Endodermal cell (in vitro differentiated cells): ENCODE results near the gene RHOXF2B. TPM values are rescaled to one million over a fixed set of nuclear protein-coding genes. Genes with fewer than 3 reads are reported as not detected.
"Not testable (repeated sequence)": the region's sequence is repeated elsewhere in the genome, so short reads cannot be mapped to it uniquely, and the experiment has no call there.

Experiments
- DNase-seq: peaks from one replicate; pipeline ENCODE4 v3.0.0-alpha.2; 2017
- H3K27ac ChIP-seq: 2 replicates; pipeline ENCODE4 v1.5.1; 2013; ENCODE audit warnings: mild to moderate bottlenecking, low read depth, low read length, moderate library complexity
- H3K27me3 ChIP-seq: 2 replicates; pipeline ENCODE4 v1.6.1; 2013; ENCODE audit warnings: mild to moderate bottlenecking, low read length, moderate library complexity; ENCODE audit not compliant: insufficient read depth, control insufficient read depth, poor library complexity, severe bottlenecking
- H3K36me3 ChIP-seq: 2 replicates; pipeline ENCODE4 v1.7.0; 2013; ENCODE audit warnings: mild to moderate bottlenecking, low read length, moderate library complexity; ENCODE audit not compliant: control insufficient read depth, insufficient read depth
- H3K4me1 ChIP-seq: one replicate; pipeline ENCODE4 v1.7.0; 2013; ENCODE audit warnings: low read length; ENCODE audit not compliant: control insufficient read depth, insufficient read depth
- H3K4me3 ChIP-seq: 2 replicates; pipeline ENCODE4 v1.5.1; 2013; ENCODE audit warnings: mild to moderate bottlenecking, low read length, moderate library complexity
- H3K9ac ChIP-seq: 2 replicates; pipeline ENCODE4 v1.6.1; 2013; ENCODE audit warnings: mild to moderate bottlenecking, low read length, moderate library complexity; ENCODE audit not compliant: poor library complexity, severe bottlenecking; ENCODE audit errors: extremely low read depth
- H3K9me3 ChIP-seq: 2 replicates; pipeline ENCODE4 v1.6.1; 2013; ENCODE audit warnings: mild to moderate bottlenecking, low read length, moderate library complexity; ENCODE audit not compliant: control insufficient read depth
- H3K27ac Mint-ChIP-seq: 2 replicates; pipeline ENCODE4 v1.8.0; 2020; ENCODE audit warnings: mixed read lengths
- H3K27me3 Mint-ChIP-seq: 2 replicates; pipeline ENCODE4 v1.8.0; 2021; ENCODE audit warnings: mild to moderate bottlenecking, mixed read lengths; ENCODE audit not compliant: insufficient read depth
- H3K36me3 Mint-ChIP-seq: 2 replicates; pipeline ENCODE4 v1.8.0; 2020; ENCODE audit warnings: low read depth, mixed read lengths
- H3K4me1 Mint-ChIP-seq: 2 replicates; pipeline ENCODE4 v1.8.0; 2020; ENCODE audit warnings: mixed read lengths
- H3K4me3 Mint-ChIP-seq: 2 replicates; pipeline ENCODE4 v1.8.0; 2020; ENCODE audit warnings: mild to moderate bottlenecking, moderate library complexity, mixed read lengths
- H3K9me3 Mint-ChIP-seq: 2 replicates; pipeline ENCODE4 v1.8.0; 2020; ENCODE audit warnings: mild to moderate bottlenecking, mixed read lengths
- WGBS, 2 experiments: methylation state at CpG; one replicate each; pipeline versions ENCODE4 v1.1.5 to v1.1.7; 2013; ENCODE audit warnings: missing lambda C conversion rate in 2 of 2, mixed read lengths in 1 of 2; ENCODE audit not compliant: insufficient coverage in 1 of 2, insufficient read length in 1 of 2; 5-methylcytosine and 5-hydroxymethylcytosine counted together
- long read RNA-seq, 4 experiments: library from polyadenylated mRNA in 2 of 4; library from RNA in 1 of 4; library from capped mRNA in 1 of 4; stranded (forward) in 3 of 4; unstranded in 1 of 4; transcript quantifications; one replicate each; pipeline ENCODE4 v2.0.0, GENCODE V29; 2020 to 2021; ENCODE audit warnings: inconsistent platforms in 1 of 4
- polyA plus RNA-seq, 2 experiments: library from polyadenylated mRNA; stranded (reverse); fragments of 50-300 nt; gene quantifications; one replicate each; pipeline ENCODE4 v1.2.3, GENCODE V29; 2013
- total RNA-seq, 2 donors: library from RNA; stranded (reverse); fragmentation: NEBNext Ultra II Directional in 1 of 2; extraction: Animal tissue kit (Norgen Biotek cat#: 25700) in 1 of 2; gene quantifications; 2 replicates in 1 of 2; 3 replicates in 1 of 2; pipeline ENCODE4 v1.2.1, GENCODE V29; 2021
- TF ChIP-seq, protein P1 (sequence below): fragments of 200-600 bp; sonication (generic); conservative IDR thresholded peaks from 2 replicates; pipeline ENCODE4 v1.5.0; 2021; ENCODE audit warnings: antibody characterized with exemption, mild to moderate bottlenecking

RHOXF2B gene
- not detected for total RNA-seq
- not detected for polyA plus RNA-seq (2013, experiment 1 of 2)
- polyA plus RNA-seq (2013, experiment 2 of 2): not detected
- long read RNA-seq, experiment 1: 0 reads
- long read RNA-seq, experiment 2: 0 reads
- long read RNA-seq, experiment 3: 0 reads
- long read RNA-seq, experiment 4: 0 reads

DNA sequence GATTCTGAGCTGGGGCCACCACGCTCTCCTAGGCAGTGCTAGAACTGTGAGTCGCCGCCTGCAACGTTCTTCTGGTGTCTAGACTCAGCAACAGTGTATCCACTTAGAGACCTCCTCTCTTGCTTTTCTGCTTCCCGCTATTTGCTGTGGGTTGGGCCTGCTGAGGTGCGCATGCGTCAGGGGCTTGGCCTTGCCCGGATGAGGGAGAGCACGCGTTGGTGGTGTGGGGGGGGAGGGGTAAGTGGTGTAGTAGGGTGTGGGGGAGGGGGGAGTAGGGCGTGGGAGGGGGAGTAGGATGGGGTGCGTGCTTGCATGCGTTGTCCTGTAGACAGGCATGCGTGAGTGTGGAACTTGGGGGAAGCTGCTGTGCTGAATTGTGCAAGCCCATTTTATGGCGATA lies at the start of gene RHOXF2B:
TSS of gene RHOXF2B (minus strand) at position 101 of the 400 bp plus-strand sequence. CDS start 138 bp downstream, outside the sequence.
- not testable (repeated sequence) for H3K27ac Mint-ChIP-seq, H3K36me3 ChIP-seq, H3K36me3 Mint-ChIP-seq, H3K27me3 ChIP-seq, H3K9me3 ChIP-seq, H3K9me3 Mint-ChIP-seq, H3K4me1 ChIP-seq, H3K4me3 ChIP-seq, H3K27me3 Mint-ChIP-seq, DNase-seq, H3K4me1 Mint-ChIP-seq, H3K9ac ChIP-seq, H3K27ac ChIP-seq, H3K4me3 Mint-ChIP-seq
- WGBS, 2 experiments: no CpG with 5 or more reads among the region's 15 CpGs

- Histone ChIP-seq H3K4me3 (no peak overlapping the region), H3K9ac (no peak overlapping the region), H3K9me3 (no peaks in the 10 kb centered on the region), H3K4me1 (no peaks in the 10 kb centered on the region), H3K36me3 (no peaks in the 10 kb centered on the region), H3K27ac (no peak overlapping the region), H3K27me3 (no peaks in the 10 kb centered on the region)
- no peak overlapping the region for H3K27ac Mint-ChIP-seq
- H3K9me3 Mint-ChIP-seq: peaks cover 51% of the 10 kb centered on the region
- peaks cover 5% of the 10 kb centered on the region for H3K36me3 Mint-ChIP-seq
- no peaks in the 10 kb centered on the region for H3K27me3 Mint-ChIP-seq
- no peaks in the 10 kb centered on the region for H3K4me1 Mint-ChIP-seq
- TF ChIP-seq, protein P1, sequence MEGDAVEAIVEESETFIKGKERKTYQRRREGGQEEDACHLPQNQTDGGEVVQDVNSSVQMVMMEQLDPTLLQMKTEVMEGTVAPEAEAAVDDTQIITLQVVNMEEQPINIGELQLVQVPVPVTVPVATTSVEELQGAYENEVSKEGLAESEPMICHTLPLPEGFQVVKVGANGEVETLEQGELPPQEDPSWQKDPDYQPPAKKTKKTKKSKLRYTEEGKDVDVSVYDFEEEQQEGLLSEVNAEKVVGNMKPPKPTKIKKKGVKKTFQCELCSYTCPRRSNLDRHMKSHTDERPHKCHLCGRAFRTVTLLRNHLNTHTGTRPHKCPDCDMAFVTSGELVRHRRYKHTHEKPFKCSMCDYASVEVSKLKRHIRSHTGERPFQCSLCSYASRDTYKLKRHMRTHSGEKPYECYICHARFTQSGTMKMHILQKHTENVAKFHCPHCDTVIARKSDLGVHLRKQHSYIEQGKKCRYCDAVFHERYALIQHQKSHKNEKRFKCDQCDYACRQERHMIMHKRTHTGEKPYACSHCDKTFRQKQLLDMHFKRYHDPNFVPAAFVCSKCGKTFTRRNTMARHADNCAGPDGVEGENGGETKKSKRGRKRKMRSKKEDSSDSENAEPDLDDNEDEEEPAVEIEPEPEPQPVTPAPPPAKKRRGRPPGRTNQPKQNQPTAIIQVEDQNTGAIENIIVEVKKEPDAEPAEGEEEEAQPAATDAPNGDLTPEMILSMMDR: no peak
- H3K4me3 Mint-ChIP-seq: no peak overlapping the region
- no peak for DNase-seq
- WGBS, 2 experiments: 94% methylated on average over 3 of the region's 3 CpGs; no CpG with 5 or more reads in 1 of the 2 experiments
Observed at GRCh38 chrX:120125444-120125843, 48.0 kb upstream of the RHOXF2B start.

GRCh38 chrX:120120223-120120622 lies 42.7 kb upstream of the RHOXF2B start:
- Mint-ChIP-seq H3K4me3 (no peak overlapping the region), H3K9me3 (peaks cover 34% of the 10 kb centered on the region), H3K4me1 (peaks cover 8% of the 10 kb centered on the region), H3K27me3 (no peaks in the 10 kb centered on the region), H3K36me3 (no peaks in the 10 kb centered on the region), H3K27ac (no peak overlapping the region)
- H3K27me3 ChIP-seq: no peaks in the 10 kb centered on the region
- H3K9ac ChIP-seq: no peak overlapping the region
- no peaks in the 10 kb centered on the region for H3K4me1 ChIP-seq
- 94% methylated on average over 12 of the region's 12 CpGs; no CpG with 5 or more reads in 1 of the 2 experiments for WGBS, 2 experiments
- no peak for DNase-seq
- no peaks in the 10 kb centered on the region for H3K9me3 ChIP-seq
- no peaks in the 10 kb centered on the region for H3K36me3 ChIP-seq
- H3K4me3 ChIP-seq: no peak overlapping the region
- no peak overlapping the region for H3K27ac ChIP-seq
- TF ChIP-seq, protein P1: no peak
